SK-N-SH (cell line): ENCODE measurements around the gene MAN1B1. TPM values are rescaled to one million over a fixed set of nuclear protein-coding genes. Genes with fewer than 3 reads are reported as not detected.

ENCODE experiments used
- CTCF ChIA-PET: fragments of 300-600, 350-600 bp; formaldehyde crosslinking; extraction: SDS; loops from one replicate; lab custom pipeline; 2021; lab: Yijun Ruan, JAX
- POLR2A ChIA-PET: fragments of 350-600 bp; sonication (Branson Sonifier 250); formaldehyde crosslinking; extraction: SDS; loops from one replicate; lab custom pipeline; 2020; ENCODE audit warnings: antibody characterized with exemption, inconsistent platforms; lab: Yijun Ruan, JAX
- DNase-seq: peaks from one replicate; pipeline ENCODE4 v3.0.0; 2012
- H2AFZ ChIP-seq: fragments of 200-600 bp; sonication (generic); 2 replicates; pipeline ENCODE4 v1.8.1; 2016; ENCODE audit warnings: antibody characterized with exemption, mild to moderate bottlenecking, low read depth
- H3F3A ChIP-seq: fragments of 200-600 bp; sonication (generic); replicated peaks from 2 replicates; pipeline ENCODE3; 2016; ENCODE audit warnings: antibody characterized with exemption, mild to moderate bottlenecking; ENCODE audit not compliant: insufficient read depth
- H3K27ac ChIP-seq, 2 experiments: fragments of 200-500 bp in 1 of 2; fragments of 200-600 bp in 1 of 2; sonication (Bioruptor generic) in 1 of 2; sonication (generic), shearing (Covaris generic) in 1 of 2; 2 replicates each; pipeline versions ENCODE4 v1.5.1 to v1.6.1; 2014 to 2016; ENCODE audit warnings: low read depth in 2 of 2, inconsistent platforms in 1 of 2, low read length in 1 of 2, mild to moderate bottlenecking in 1 of 2, mixed read lengths in 1 of 2
- H3K27me3 ChIP-seq: fragments of 200-600 bp; sonication (generic), shearing (Covaris generic); 2 replicates; pipeline ENCODE4 v1.6.1; 2016; ENCODE audit warnings: mixed run types; ENCODE audit not compliant: insufficient read depth
- H3K36me3 ChIP-seq, 2 experiments: fragments of 200-500 bp in 1 of 2; fragments of 200-600 bp in 1 of 2; sonication (Bioruptor generic) in 1 of 2; sonication (generic) in 1 of 2; replicated peaks in 1 of 2; 2 replicates each; pipeline versions ENCODE3 to v1.5.1; 2014 to 2016; ENCODE audit warnings: low read length in 1 of 2, mild to moderate bottlenecking in 1 of 2; ENCODE audit not compliant: insufficient read depth in 2 of 2, control insufficient read depth in 1 of 2
- H3K4me1 ChIP-seq, 2 experiments: fragments of 200-500 bp in 1 of 2; fragments of 200-600 bp in 1 of 2; sonication (Bioruptor generic) in 1 of 2; sonication (generic), shearing (Covaris generic) in 1 of 2; 2 replicates each; pipeline versions ENCODE4 v1.5.1 to v1.6.1; 2014 to 2016; ENCODE audit warnings: low read depth in 1 of 2, low read length in 1 of 2, mixed run types in 1 of 2; ENCODE audit not compliant: insufficient read depth in 2 of 2, control insufficient read depth in 1 of 2
- H3K4me2 ChIP-seq: fragments of 200-600 bp; sonication (generic), shearing (Covaris generic); 2 replicates; pipeline ENCODE4 v1.6.1; 2017; ENCODE audit warnings: mixed run types
- H3K4me3 ChIP-seq, 2 experiments: fragments of 200-500 bp in 1 of 2; fragments of 200-600 bp in 1 of 2; sonication (Bioruptor generic) in 1 of 2; sonication (generic), shearing (Covaris generic) in 1 of 2; 2 replicates each; pipeline versions ENCODE4 v1.5.1 to v1.8.1; 2014 to 2016; ENCODE audit warnings: low read depth in 2 of 2, inconsistent platforms in 1 of 2, low read length in 1 of 2, mild to moderate bottlenecking in 1 of 2, mixed read lengths in 1 of 2, moderate library complexity in 1 of 2
- H3K79me2 ChIP-seq: fragments of 200-600 bp; sonication (generic); 2 replicates; pipeline ENCODE4 v1.8.1; 2017; ENCODE audit warnings: mild to moderate bottlenecking; ENCODE audit not compliant: insufficient read depth
- H3K9ac ChIP-seq: fragments of 200-600 bp; sonication (generic); 2 replicates; pipeline ENCODE4 v1.6.1; 2017; ENCODE audit warnings: mixed run types
- H3K9me2 ChIP-seq: fragments of 200-600 bp; sonication (generic); 2 replicates; pipeline ENCODE4 v1.6.1; 2017; ENCODE audit warnings: mixed run types
- H3K9me3 ChIP-seq: fragments of 200-600 bp; sonication (generic); 2 replicates; pipeline ENCODE4 v1.6.1; 2017; ENCODE audit warnings: mixed run types, mild to moderate bottlenecking, moderate library complexity
- H4K20me1 ChIP-seq: fragments of 200-600 bp; sonication (generic); 2 replicates; pipeline ENCODE4 v1.6.1; 2017; ENCODE audit warnings: mild to moderate bottlenecking, mixed run types; ENCODE audit not compliant: insufficient read depth
- CHD2 ChIP-seq: fragments of 150-350 bp; IDR thresholded peaks from 2 replicates; pipeline ENCODE4 v1.6.1; 2018; ENCODE audit warnings: low read length; ENCODE audit not compliant: partially characterized antibody
- CTCF ChIP-seq: fragments of 200-600 bp; sonication (generic); IDR thresholded peaks from 2 replicates; pipeline ENCODE4 v1.6.1; 2017; ENCODE audit warnings: antibody characterized with exemption, mild to moderate bottlenecking, moderate library complexity
- ELF1 ChIP-seq: IDR thresholded peaks from 2 replicates; pipeline ENCODE4 v1.4.0; 2012
- EP300 ChIP-seq, 2 experiments: IDR thresholded peaks; 2 replicates each; pipeline versions ENCODE4 v1.4.0 to v1.6.1; 2012; ENCODE audit warnings: borderline replicate concordance in 1 of 2, low read depth in 1 of 2, low read length in 1 of 2
- EZH2phosphoT487 ChIP-seq: fragments of 200-600 bp; sonication (generic); IDR thresholded peaks from 2 replicates; pipeline ENCODE4 v1.6.1; 2017; ENCODE audit warnings: low read depth, mixed run types, mild to moderate bottlenecking, antibody characterized with exemption, moderate library complexity, borderline replicate concordance
- FOSL2 ChIP-seq: IDR thresholded peaks from 2 replicates; pipeline ENCODE4 v1.4.0; 2012; ENCODE audit warnings: low read depth, mild to moderate bottlenecking, moderate library complexity, borderline replicate concordance
- FOXJ3 ChIP-seq: sonication (generic); formaldehyde crosslinking; IDR thresholded peaks from 2 replicates; pipeline ENCODE4 v1.5.1; 2020; ENCODE audit warnings: mild to moderate bottlenecking, missing genetic modification reagents
- FOXM1 ChIP-seq: IDR thresholded peaks from 2 replicates; pipeline ENCODE4 v1.4.0; 2012; ENCODE audit warnings: low read depth, mild to moderate bottlenecking
- GABPA ChIP-seq: IDR thresholded peaks from 2 replicates; pipeline ENCODE4 v1.4.0; 2012; ENCODE audit warnings: low read depth, mild to moderate bottlenecking
- GATA2 ChIP-seq: sonication (generic); formaldehyde crosslinking; IDR thresholded peaks from 2 replicates; pipeline ENCODE4 v1.5.0; 2020; ENCODE audit warnings: mild to moderate bottlenecking, missing genetic modification reagents
- MEF2A ChIP-seq: IDR thresholded peaks from 2 replicates; pipeline ENCODE4 v1.4.0; 2012; ENCODE audit warnings: low read depth, borderline replicate concordance
- MXI1 ChIP-seq: IDR thresholded peaks from 2 replicates; pipeline ENCODE4 v1.6.1; 2012; ENCODE audit warnings: mild to moderate bottlenecking, low read depth, low read length, improper control_type of control experiment
- NFIC ChIP-seq: IDR thresholded peaks from 2 replicates; pipeline ENCODE4 v1.4.0; 2012; ENCODE audit warnings: borderline replicate concordance
- NRF1 ChIP-seq: IDR thresholded peaks from 2 replicates; pipeline ENCODE4 v1.6.1; 2012; ENCODE audit warnings: low read depth, mild to moderate bottlenecking, low read length
- POLR2AphosphoS5 ChIP-seq: IDR thresholded peaks from 2 replicates; pipeline ENCODE4 v1.6.1; 2012; ENCODE audit warnings: low read depth, low read length
- RAD21 ChIP-seq: IDR thresholded peaks from 2 replicates; pipeline ENCODE4 v1.6.1; 2012; ENCODE audit warnings: mild to moderate bottlenecking, low read length
- SIN3A ChIP-seq: IDR thresholded peaks from 2 replicates; pipeline ENCODE4 v1.6.1; 2012; ENCODE audit warnings: low read depth, mild to moderate bottlenecking, low read length, moderate library complexity, borderline replicate concordance
- SMC3 ChIP-seq: IDR thresholded peaks from 2 replicates; pipeline ENCODE4 v1.6.1; 2012; ENCODE audit warnings: low read depth, low read length, improper control_type of control experiment
- WGBS: methylation state at CpG from one replicate; pipeline ENCODE4 v1.1.6; 2017; ENCODE audit warnings: low lambda C conversion rate; 5-methylcytosine and 5-hydroxymethylcytosine counted together
- polyA plus RNA-seq, 3 experiments: library from polyadenylated mRNA; depleted of rRNA; stranded (reverse); fragments of >200 nt; gene quantifications; 2 replicates each; pipeline ENCODE4 v1.2.3, GENCODE V29; 2012
- TF ChIP-seq, protein P1 (sequence below): fragments of 150-350 bp; IDR thresholded peaks from 2 replicates; pipeline ENCODE4 v1.6.1; 2016; ENCODE audit warnings: mild to moderate bottlenecking, low read depth, low read length
- TF ChIP-seq, protein P2 (sequence below): IDR thresholded peaks from 2 replicates; pipeline ENCODE4 v1.4.0; 2012; ENCODE audit warnings: low read depth, borderline replicate concordance
- TF ChIP-seq, protein P3 (sequence below): IDR thresholded peaks from 2 replicates; pipeline ENCODE4 v1.4.0; 2012; ENCODE audit warnings: low read depth, borderline replicate concordance

Gene MAN1B1
- polyA plus RNA-seq, 1 of the 3 experiments (the other 2 are of a cell fraction) = 57.8 TPM

DNA sequence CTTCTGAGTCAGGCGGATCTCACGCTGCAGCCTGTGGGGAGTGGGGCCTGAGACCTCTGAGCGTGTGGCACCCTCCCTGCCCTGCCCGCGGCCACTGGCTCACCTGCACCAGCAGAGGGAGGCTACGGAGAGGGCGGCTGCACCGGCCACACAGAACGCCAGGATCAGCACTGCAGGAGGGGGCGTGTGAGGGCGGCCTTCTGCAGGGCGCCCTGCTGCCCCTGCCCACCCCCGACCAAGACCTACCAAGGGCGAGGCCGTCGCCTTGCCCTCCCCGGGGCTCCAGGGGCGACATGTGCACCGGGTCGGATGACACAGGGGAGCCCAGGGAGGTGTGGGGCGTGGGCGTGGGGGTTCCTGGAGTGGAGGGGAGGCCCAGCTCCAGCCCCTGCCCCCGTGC, 46.2 kb upstream of the MAN1B1 start:
- Histone ChIP-seq H3K9ac (no peak overlapping the region), H3K4me2 (no peak overlapping the region), H2AFZ (no peak overlapping the region), H3F3A (no peaks in the 10 kb centered on the region), H3K79me2 (no peaks in the 10 kb centered on the region), H3K4me3 (no peak overlapping the region), H3K36me3 (peaks cover 0 to 19% of the 10 kb centered on the region in 2 experiments), H3K9me2 (no peaks in the 10 kb centered on the region), H4K20me1 (peaks cover 21% of the 10 kb centered on the region), H3K9me3 (no peaks in the 10 kb centered on the region), H3K27me3 (no peaks in the 10 kb centered on the region)
- WGBS = 85% methylated on average over 9 of the region's 23 CpGs
- POLR2A ChIA-PET = no interaction called here
- CTCF ChIA-PET = interaction anchor here (1.0 to 19.8 kb wide), 3 partner anchors 9 to 198 kb away, joined by 4 to 803 read pairs (median 4); partner anchors contain the start of genes AJM1 and SAPCD2
- no peak for DNase-seq
- TF ChIP-seq EP300 (IDR thresholded peaks at IDR 0.05; ENCODE audit: borderline replicate concordance in 1 of 2, low read depth in 1 of 2, low read length in 1 of 2) (no peak), GATA2 (CRISPR knock-in tag) (no peak), EZH2phosphoT487 (no peak), SIN3A (no peak)
- TF ChIP-seq, protein P1, sequence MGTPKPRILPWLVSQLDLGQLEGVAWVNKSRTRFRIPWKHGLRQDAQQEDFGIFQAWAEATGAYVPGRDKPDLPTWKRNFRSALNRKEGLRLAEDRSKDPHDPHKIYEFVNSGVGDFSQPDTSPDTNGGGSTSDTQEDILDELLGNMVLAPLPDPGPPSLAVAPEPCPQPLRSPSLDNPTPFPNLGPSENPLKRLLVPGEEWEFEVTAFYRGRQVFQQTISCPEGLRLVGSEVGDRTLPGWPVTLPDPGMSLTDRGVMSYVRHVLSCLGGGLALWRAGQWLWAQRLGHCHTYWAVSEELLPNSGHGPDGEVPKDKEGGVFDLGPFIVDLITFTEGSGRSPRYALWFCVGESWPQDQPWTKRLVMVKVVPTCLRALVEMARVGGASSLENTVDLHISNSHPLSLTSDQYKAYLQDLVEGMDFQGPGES = no peak
- TF ChIP-seq, all 33 proteins: peak for 0
- Histone ChIP-seq H3K27ac (no peak overlapping the region), H3K4me1 (peaks cover 11 to 20% of the 10 kb centered on the region in 2 experiments; a peak in 2 of 4 replicates)

DNA sequence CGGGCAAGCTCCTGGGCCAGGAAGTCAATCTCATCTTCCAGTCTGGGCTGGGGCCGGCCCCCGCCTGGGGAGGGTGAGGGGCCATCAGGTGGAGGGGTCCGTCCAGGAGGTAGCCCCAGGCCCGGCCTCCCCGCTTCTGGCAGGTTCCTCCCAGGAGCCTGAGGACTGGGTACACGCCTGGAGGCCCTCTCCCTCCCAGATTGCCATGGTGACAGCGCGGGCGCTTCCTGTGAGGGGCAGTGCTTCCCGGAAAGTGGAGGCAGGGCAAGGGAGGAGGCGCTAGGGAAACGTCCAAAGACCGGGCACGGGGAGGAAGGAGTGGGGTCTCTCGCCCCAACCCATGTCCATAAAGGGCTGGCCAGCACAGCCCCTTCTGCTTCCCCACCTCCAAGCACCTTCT, 45.7 kb upstream of the MAN1B1 start:
- Histone ChIP-seq H2AFZ (no peak overlapping the region), H3F3A (peaks cover under 1% of the 10 kb centered on the region), H3K27me3 (no peaks in the 10 kb centered on the region), H3K4me3 (no peak overlapping the region), H3K9ac (no peak overlapping the region), H3K4me2 (no peak overlapping the region), H3K36me3 (peaks cover 0 to 19% of the 10 kb centered on the region in 2 experiments), H3K4me1 (peaks cover 11 to 20% of the 10 kb centered on the region in 2 experiments; a peak in 2 of 4 replicates), H3K9me3 (no peaks in the 10 kb centered on the region), H3K27ac (no peak overlapping the region), H3K79me2 (no peaks in the 10 kb centered on the region), H4K20me1 (peaks cover 21% of the 10 kb centered on the region), H3K9me2 (no peaks in the 10 kb centered on the region)
- no peak for DNase-seq
- 62% methylated on average over 7 of the region's 16 CpGs for WGBS
- ChIA-PET POLR2A (no interaction called here), CTCF (interaction anchor here (1.0 to 19.8 kb wide), 3 partner anchors 9 to 198 kb away, joined by 4 to 803 read pairs (median 4); partner anchors contain the start of genes AJM1 and SAPCD2)
- TF ChIP-seq, protein P2, sequence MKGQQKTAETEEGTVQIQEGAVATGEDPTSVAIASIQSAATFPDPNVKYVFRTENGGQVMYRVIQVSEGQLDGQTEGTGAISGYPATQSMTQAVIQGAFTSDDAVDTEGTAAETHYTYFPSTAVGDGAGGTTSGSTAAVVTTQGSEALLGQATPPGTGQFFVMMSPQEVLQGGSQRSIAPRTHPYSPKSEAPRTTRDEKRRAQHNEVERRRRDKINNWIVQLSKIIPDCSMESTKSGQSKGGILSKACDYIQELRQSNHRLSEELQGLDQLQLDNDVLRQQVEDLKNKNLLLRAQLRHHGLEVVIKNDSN = no peak
- TF ChIP-seq FOXM1 (no peak), MEF2A (no peak), FOXJ3 (CRISPR knock-in tag) (no peak), FOSL2 (no peak), SMC3 (no peak), EZH2phosphoT487 (no peak), RAD21 (no peak), POLR2AphosphoS5 (no peak), NRF1 (no peak), NFIC (no peak), ELF1 (no peak), GABPA (no peak), MXI1 (no peak), CHD2 (no peak), CTCF (no peak)
- TF ChIP-seq, protein P3, sequence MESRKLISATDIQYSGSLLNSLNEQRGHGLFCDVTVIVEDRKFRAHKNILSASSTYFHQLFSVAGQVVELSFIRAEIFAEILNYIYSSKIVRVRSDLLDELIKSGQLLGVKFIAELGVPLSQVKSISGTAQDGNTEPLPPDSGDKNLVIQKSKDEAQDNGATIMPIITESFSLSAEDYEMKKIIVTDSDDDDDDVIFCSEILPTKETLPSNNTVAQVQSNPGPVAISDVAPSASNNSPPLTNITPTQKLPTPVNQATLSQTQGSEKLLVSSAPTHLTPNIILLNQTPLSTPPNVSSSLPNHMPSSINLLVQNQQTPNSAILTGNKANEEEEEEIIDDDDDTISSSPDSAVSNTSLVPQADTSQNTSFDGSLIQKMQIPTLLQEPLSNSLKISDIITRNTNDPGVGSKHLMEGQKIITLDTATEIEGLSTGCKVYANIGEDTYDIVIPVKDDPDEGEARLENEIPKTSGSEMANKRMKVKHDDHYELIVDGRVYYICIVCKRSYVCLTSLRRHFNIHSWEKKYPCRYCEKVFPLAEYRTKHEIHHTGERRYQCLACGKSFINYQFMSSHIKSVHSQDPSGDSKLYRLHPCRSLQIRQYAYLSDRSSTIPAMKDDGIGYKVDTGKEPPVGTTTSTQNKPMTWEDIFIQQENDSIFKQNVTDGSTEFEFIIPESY = no peak
- TF ChIP-seq, protein P1 = no peak
